T follicular helper cell (primary cell): ENCODE results near the gene RETREG3.

ENCODE experiments used
- DNase-seq: peaks from one replicate; pipeline ENCODE4 v3.0.0-alpha.2; 2020; ENCODE audit warnings: low read depth

Gene RETREG3

GRCh38 chr17:42531455-42532354 is 77.5 kb downstream of the RETREG3 start:
- DNase-seq = peak; percentile 31

- no peak for DNase-seq
These were observed 78.2 kb downstream of the RETREG3 start for GRCh38 chr17:42530952-42531454.
